Endodermal cell (in vitro differentiated cells): ENCODE measurements around the gene NCAM1. TPM values are rescaled to one million over a fixed set of nuclear protein-coding genes. Genes with fewer than 3 reads are reported as not detected.

Experiments
- DNase-seq: peaks from one replicate; pipeline ENCODE4 v3.0.0-alpha.2; 2017
- H3K27ac ChIP-seq: 2 replicates; pipeline ENCODE4 v1.5.1; 2013; ENCODE audit warnings: mild to moderate bottlenecking, low read depth, low read length, moderate library complexity
- H3K27me3 ChIP-seq: 2 replicates; pipeline ENCODE4 v1.6.1; 2013; ENCODE audit warnings: mild to moderate bottlenecking, low read length, moderate library complexity; ENCODE audit not compliant: insufficient read depth, control insufficient read depth, poor library complexity, severe bottlenecking
- H3K36me3 ChIP-seq: 2 replicates; pipeline ENCODE4 v1.7.0; 2013; ENCODE audit warnings: mild to moderate bottlenecking, low read length, moderate library complexity; ENCODE audit not compliant: control insufficient read depth, insufficient read depth
- H3K4me1 ChIP-seq: one replicate; pipeline ENCODE4 v1.7.0; 2013; ENCODE audit warnings: low read length; ENCODE audit not compliant: control insufficient read depth, insufficient read depth
- H3K4me3 ChIP-seq: 2 replicates; pipeline ENCODE4 v1.5.1; 2013; ENCODE audit warnings: mild to moderate bottlenecking, low read length, moderate library complexity
- H3K9ac ChIP-seq: 2 replicates; pipeline ENCODE4 v1.6.1; 2013; ENCODE audit warnings: mild to moderate bottlenecking, low read length, moderate library complexity; ENCODE audit not compliant: poor library complexity, severe bottlenecking; ENCODE audit errors: extremely low read depth
- H3K9me3 ChIP-seq: 2 replicates; pipeline ENCODE4 v1.6.1; 2013; ENCODE audit warnings: mild to moderate bottlenecking, low read length, moderate library complexity; ENCODE audit not compliant: control insufficient read depth
- H3K27ac Mint-ChIP-seq: 2 replicates; pipeline ENCODE4 v1.8.0; 2020; ENCODE audit warnings: mixed read lengths
- H3K27me3 Mint-ChIP-seq: 2 replicates; pipeline ENCODE4 v1.8.0; 2021; ENCODE audit warnings: mild to moderate bottlenecking, mixed read lengths; ENCODE audit not compliant: insufficient read depth
- H3K36me3 Mint-ChIP-seq: 2 replicates; pipeline ENCODE4 v1.8.0; 2020; ENCODE audit warnings: low read depth, mixed read lengths
- H3K4me1 Mint-ChIP-seq: 2 replicates; pipeline ENCODE4 v1.8.0; 2020; ENCODE audit warnings: mixed read lengths
- H3K4me3 Mint-ChIP-seq: 2 replicates; pipeline ENCODE4 v1.8.0; 2020; ENCODE audit warnings: mild to moderate bottlenecking, moderate library complexity, mixed read lengths
- H3K9me3 Mint-ChIP-seq: 2 replicates; pipeline ENCODE4 v1.8.0; 2020; ENCODE audit warnings: mild to moderate bottlenecking, mixed read lengths
- CTCF ChIP-seq: fragments of 200-600 bp; sonication (generic); conservative IDR thresholded peaks from 2 replicates; pipeline ENCODE4 v1.5.0; 2021; ENCODE audit warnings: antibody characterized with exemption, mild to moderate bottlenecking
- WGBS, 2 experiments: methylation state at CpG; one replicate each; pipeline versions ENCODE4 v1.1.5 to v1.1.7; 2013; ENCODE audit warnings: missing lambda C conversion rate in 2 of 2, mixed read lengths in 1 of 2; ENCODE audit not compliant: insufficient coverage in 1 of 2, insufficient read length in 1 of 2; 5-methylcytosine and 5-hydroxymethylcytosine counted together
- total RNA-seq, 2 donors: library from RNA; stranded (reverse); fragmentation: NEBNext Ultra II Directional in 1 of 2; extraction: Animal tissue kit (Norgen Biotek cat#: 25700) in 1 of 2; gene quantifications; 2 replicates in 1 of 2; 3 replicates in 1 of 2; pipeline ENCODE4 v1.2.1, GENCODE V29; 2021

The NCAM1 gene
- total RNA-seq, 2 donors from 2014 or later = 1.6 to 2.9 TPM

- Histone ChIP-seq H3K9me3 (no peaks in the 10 kb centered on the region), H3K9ac (no peak overlapping the region), H3K4me3 (no peak overlapping the region), H3K27me3 (no peaks in the 10 kb centered on the region), H3K4me1 (peaks cover 32% of the 10 kb centered on the region), H3K27ac (no peak overlapping the region), H3K36me3 (no peaks in the 10 kb centered on the region)
- no peaks in the 10 kb centered on the region for H3K27me3 Mint-ChIP-seq
- no peak for TF ChIP-seq CTCF
- DNase-seq = no peak
- no peak overlapping the region for H3K4me3 Mint-ChIP-seq
- peaks cover 45% of the 10 kb centered on the region for H3K4me1 Mint-ChIP-seq
- no peaks in the 10 kb centered on the region for H3K9me3 Mint-ChIP-seq
- WGBS, 2 experiments = 90% methylated on average over 3 of the region's 3 CpGs; no CpG with 5 or more reads in 1 of the 2 experiments
- H3K27ac Mint-ChIP-seq = no peak overlapping the region
- H3K36me3 Mint-ChIP-seq = no peaks in the 10 kb centered on the region
Measured at GRCh38 chr11:113085446-113085845, 124.2 kb downstream of the NCAM1 start.

GRCh38 chr11:113087706-113088105 is 126.5 kb downstream of the NCAM1 start:
- Mint-ChIP-seq H3K36me3 (no peaks in the 10 kb centered on the region), H3K4me1 (peaks cover 49% of the 10 kb centered on the region), H3K9me3 (no peaks in the 10 kb centered on the region), H3K4me3 (no peak overlapping the region), H3K27me3 (no peaks in the 10 kb centered on the region), H3K27ac (no peak overlapping the region)
- no peak for DNase-seq
- no peak overlapping the region for H3K27ac ChIP-seq
- 81 to 84% methylated on average over 3 to 4 of the region's 4 CpGs for whole genome bisulfite sequencing, 2 experiments
- no peak overlapping the region for H3K4me3 ChIP-seq
- no peak for TF ChIP-seq CTCF
- H3K9me3 ChIP-seq = no peaks in the 10 kb centered on the region
- no peaks in the 10 kb centered on the region for H3K27me3 ChIP-seq
- H3K36me3 ChIP-seq = no peaks in the 10 kb centered on the region
- H3K9ac ChIP-seq = no peak overlapping the region
- H3K4me1 ChIP-seq = peaks cover 34% of the 10 kb centered on the region

- H3K4me1 Mint-ChIP-seq = peaks cover 51% of the 10 kb centered on the region
- H3K27ac Mint-ChIP-seq = no peak overlapping the region
- no peaks in the 10 kb centered on the region for H3K36me3 Mint-ChIP-seq
- H3K9me3 Mint-ChIP-seq = no peaks in the 10 kb centered on the region
- no peak for DNase-seq
- Histone ChIP-seq H3K9me3 (no peaks in the 10 kb centered on the region), H3K9ac (no peak overlapping the region), H3K4me1 (peaks cover 36% of the 10 kb centered on the region), H3K27ac (no peak overlapping the region), H3K4me3 (no peak overlapping the region), H3K36me3 (no peaks in the 10 kb centered on the region), H3K27me3 (no peaks in the 10 kb centered on the region)
- no peak overlapping the region for H3K4me3 Mint-ChIP-seq
- WGBS, 2 experiments = 90 to 94% methylated on average over 3 to 4 of the region's 4 CpGs
- no peaks in the 10 kb centered on the region for H3K27me3 Mint-ChIP-seq
- TF ChIP-seq CTCF = no peak
Measured at GRCh38 chr11:113090716-113091480, 129.7 kb downstream of the NCAM1 start.
